OCI-LY1 (cell line): ENCODE results near the gene DMBT1.
"Not testable (repeated sequence)": the region's sequence is repeated elsewhere in the genome, so short reads cannot be mapped to it uniquely, and the experiment has no call there.

Experiments used
- H2AFZ ChIP-seq: fragments of 200-600 bp; sonication (generic), shearing (Covaris generic); 2 replicates; pipeline ENCODE4 v1.6.0; 2014; ENCODE audit warnings: antibody characterized with exemption, mild to moderate bottlenecking, low read length
- H3F3A ChIP-seq: fragments of 200-600 bp; sonication (generic), shearing (Covaris generic); 2 replicates; pipeline ENCODE4 v1.6.0; 2014; ENCODE audit warnings: mild to moderate bottlenecking, antibody characterized with exemption, low read length, moderate library complexity; ENCODE audit not compliant: insufficient read depth
- H3K27ac ChIP-seq: fragments of 200-600 bp; sonication (generic); 2 replicates; pipeline ENCODE4 v1.5.1; 2014; ENCODE audit warnings: low read length, mixed run types, mild to moderate bottlenecking, low read depth; ENCODE audit not compliant: poor library complexity, severe bottlenecking
- H3K27me3 ChIP-seq: fragments of 200-600 bp; sonication (generic); 2 replicates; pipeline ENCODE4 v1.6.0; 2014; ENCODE audit warnings: antibody characterized with exemption, mild to moderate bottlenecking, low read length, moderate library complexity; ENCODE audit not compliant: insufficient read depth
- H3K36me3 ChIP-seq: fragments of 200-600 bp; sonication (generic); 2 replicates; pipeline ENCODE4 v1.6.1; 2014; ENCODE audit warnings: mild to moderate bottlenecking, antibody characterized with exemption, low read length, moderate library complexity, mixed read lengths; ENCODE audit not compliant: insufficient read depth
- H3K4me1 ChIP-seq: fragments of 200-600 bp; sonication (generic); 2 replicates; pipeline ENCODE4 v1.5.1; 2014; ENCODE audit warnings: mild to moderate bottlenecking, low read length, moderate library complexity; ENCODE audit not compliant: insufficient read depth, severe bottlenecking
- H3K4me2 ChIP-seq: fragments of 200-600 bp; sonication (generic), shearing (Covaris generic); 2 replicates; pipeline ENCODE4 v1.6.1; 2014; ENCODE audit warnings: low read length
- H3K4me3 ChIP-seq: fragments of 200-600 bp; sonication (generic); 2 replicates; pipeline ENCODE4 v1.5.1; 2014; ENCODE audit warnings: low read length, low read depth, mild to moderate bottlenecking, mixed read lengths; ENCODE audit not compliant: poor library complexity, severe bottlenecking
- H3K79me2 ChIP-seq: fragments of 200-600 bp; shearing (Covaris generic); 2 replicates; pipeline ENCODE4 v1.6.1; 2016; ENCODE audit warnings: mixed run types, low read length, mixed read lengths; ENCODE audit not compliant: insufficient read depth
- H3K9ac ChIP-seq: fragments of 200-600 bp; sonication (generic), shearing (Covaris generic); 2 replicates; pipeline ENCODE4 v1.6.1; 2014; ENCODE audit warnings: mild to moderate bottlenecking, low read length, mixed read lengths
- H3K9me2 ChIP-seq: fragments of 200-600 bp; sonication (generic), shearing (Covaris generic); 2 replicates; pipeline ENCODE4 v1.6.1; 2014; ENCODE audit warnings: low read depth, mild to moderate bottlenecking, low read length, mixed read lengths
- H3K9me3 ChIP-seq: fragments of 200-600 bp; shearing (Covaris generic); 2 replicates; pipeline ENCODE4 v1.6.1; 2014; ENCODE audit warnings: low read length, mixed read lengths
- H4K20me1 ChIP-seq: fragments of 200-600 bp; sonication (generic), shearing (Covaris generic); 2 replicates; pipeline ENCODE4 v1.6.0; 2016; ENCODE audit warnings: mild to moderate bottlenecking, low read length; ENCODE audit not compliant: insufficient read depth
- CTCF ChIP-seq: fragments of 200-600 bp; sonication (generic), shearing (Covaris generic); IDR thresholded peaks from 2 replicates; pipeline ENCODE4 v1.5.1; 2017; ENCODE audit warnings: mild to moderate bottlenecking, antibody characterized with exemption, low read length, moderate library complexity, mixed read lengths
- EZH2 ChIP-seq: fragments of 200-600 bp; sonication (generic), shearing (Covaris generic); IDR thresholded peaks from 2 replicates; pipeline ENCODE4 v1.8.0; 2017; ENCODE audit warnings: borderline replicate concordance, mixed run types, mild to moderate bottlenecking, antibody characterized with exemption, low read length, moderate library complexity, mixed read lengths

The DMBT1 gene

GRCh38 chr10:122576291-122576690 lies 15.7 kb downstream of the DMBT1 start:
- no peaks in the 10 kb centered on the region for H3K4me1 ChIP-seq
- H3K36me3 ChIP-seq = no peaks in the 10 kb centered on the region
- no peak for TF ChIP-seq EZH2
- TF ChIP-seq CTCF = no peak
- no peak overlapping the region for H3K4me3 ChIP-seq
- H3K27me3 ChIP-seq = no peaks in the 10 kb centered on the region; the same call in 1 of the 2 replicates
- H3F3A ChIP-seq = no peaks in the 10 kb centered on the region
- H3K4me2 ChIP-seq = no peak overlapping the region
- H3K9me2 ChIP-seq = no peaks in the 10 kb centered on the region
- H2AFZ ChIP-seq = no peak overlapping the region
- no peak overlapping the region for H3K9ac ChIP-seq
- no peaks in the 10 kb centered on the region for H3K9me3 ChIP-seq
- H3K79me2 ChIP-seq = no peaks in the 10 kb centered on the region
- H3K27ac ChIP-seq = no peak overlapping the region
- no peaks in the 10 kb centered on the region for H4K20me1 ChIP-seq

DNA sequence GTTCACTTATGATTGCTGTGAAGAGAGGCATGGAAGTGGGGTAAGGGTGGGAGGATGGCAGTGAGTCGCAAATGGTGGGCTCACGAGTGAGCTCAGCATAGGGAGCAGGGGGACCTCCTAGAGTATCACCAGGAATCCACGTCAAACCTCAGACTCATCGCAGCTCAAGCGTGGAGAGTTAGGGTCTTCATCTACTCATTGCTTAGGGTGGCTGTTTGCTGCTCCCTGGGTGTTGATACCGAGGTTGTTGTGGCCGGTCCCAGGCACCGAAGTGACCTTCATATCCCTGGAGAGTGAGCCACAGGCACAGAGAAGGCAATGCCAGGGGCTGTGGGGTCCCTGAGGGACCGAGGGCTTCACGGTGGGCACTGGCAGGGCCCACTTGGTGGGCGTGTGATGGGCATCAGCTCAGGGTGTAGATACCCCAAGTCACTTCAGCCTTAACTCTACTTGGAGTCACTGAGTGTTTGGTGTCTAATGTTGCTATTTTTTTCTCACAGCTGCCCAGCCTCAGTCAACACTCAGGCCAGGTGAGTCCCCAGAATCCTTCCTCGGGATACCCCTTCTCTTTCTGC lies 16.8 kb downstream of the DMBT1 start:
- H4K20me1 ChIP-seq = no peaks in the 10 kb centered on the region
- no peaks in the 10 kb centered on the region for H3K9me3 ChIP-seq
- H3K4me1 ChIP-seq = no peaks in the 10 kb centered on the region
- H3K4me2 ChIP-seq = no peak overlapping the region
- no peaks in the 10 kb centered on the region for H3F3A ChIP-seq
- no peak overlapping the region for H3K9ac ChIP-seq
- no peak overlapping the region for H3K4me3 ChIP-seq
- H3K79me2 ChIP-seq = no peaks in the 10 kb centered on the region
- no peaks in the 10 kb centered on the region; the same call in 1 of the 2 replicates for H3K27me3 ChIP-seq
- H3K27ac ChIP-seq = no peak overlapping the region
- TF ChIP-seq EZH2 (no peak), CTCF (no peak)
- no peak overlapping the region for H2AFZ ChIP-seq
- H3K36me3 ChIP-seq = no peaks in the 10 kb centered on the region
- H3K9me2 ChIP-seq = no peaks in the 10 kb centered on the region

- not testable (repeated sequence) for H3K79me2 ChIP-seq, H3K4me1 ChIP-seq, H3K27me3 ChIP-seq, H3K4me3 ChIP-seq, H3F3A ChIP-seq, H2AFZ ChIP-seq, H3K9ac ChIP-seq, H3K4me2 ChIP-seq, H3K27ac ChIP-seq, H4K20me1 ChIP-seq, H3K9me3 ChIP-seq, H3K9me2 ChIP-seq, H3K36me3 ChIP-seq
These were observed 25.5 kb downstream of the DMBT1 start for GRCh38 chr10:122586070-122586469.

GRCh38 chr10:122587098-122587760 lies 26.7 kb downstream of the DMBT1 start:
- Histone ChIP-seq H4K20me1 (no peaks in the 10 kb centered on the region), H3K9ac (no peak overlapping the region), H3K4me3 (no peak overlapping the region), H3F3A (no peaks in the 10 kb centered on the region), H3K9me2 (no peaks in the 10 kb centered on the region), H3K4me1 (no peaks in the 10 kb centered on the region), H3K36me3 (no peaks in the 10 kb centered on the region), H2AFZ (no peak overlapping the region), H3K27ac (no peak overlapping the region), H3K27me3 (no peaks in the 10 kb centered on the region), H3K4me2 (no peak overlapping the region), H3K79me2 (no peaks in the 10 kb centered on the region), H3K9me3 (no peaks in the 10 kb centered on the region)
- no peak for TF ChIP-seq CTCF
- TF ChIP-seq EZH2 = no peak
